Heart left ventricle (tissue), 16 donors: ENCODE data around the gene CLEC18C. TPM values are rescaled to one million over a fixed set of nuclear protein-coding genes. Genes with fewer than 3 reads are reported as not detected.
"Not testable (repeated sequence)": the region's sequence is repeated elsewhere in the genome, so short reads cannot be mapped to it uniquely, and the experiment has no call there.

ENCODE experiments used
- ATAC-seq, 4 donors: fragments of 200-7000 bp; cut with Tn5 transposase; one replicate each; pipeline ENCODE4 v1.9.1; 2020 to 2022; ENCODE audit warnings: moderate library complexity in 4 of 4, mild to moderate bottlenecking in 3 of 4, moderate number of reproducible peaks in 1 of 4
- DNase-seq, 5 donors: peaks; one replicate each; pipeline ENCODE4 v3.0.0-alpha.2; 2020
- H3K27ac ChIP-seq, 12 donors: fragments of 200-600 bp; sonication (generic) in 4 of 12; one replicate each; pipeline versions ENCODE4 v1.5.0 to v1.8.0; 2016 to 2022; ENCODE audit warnings: mild to moderate bottlenecking in 2 of 12
- H3K27me3 ChIP-seq, 9 donors: fragments of 200-600 bp; sonication (generic) in 2 of 9; one replicate each; pipeline versions ENCODE4 v1.5.1 to v1.8.0; 2016 to 2022; ENCODE audit warnings: mild to moderate bottlenecking in 3 of 9
- H3K36me3 ChIP-seq, 9 donors: fragments of 200-600 bp; sonication (generic) in 2 of 9; one replicate each; pipeline versions ENCODE4 v1.5.0 to v1.8.0; 2018 to 2022; ENCODE audit warnings: mild to moderate bottlenecking in 2 of 9
- H3K4me1 ChIP-seq, 12 donors: fragments of 200-600 bp; sonication (generic) in 4 of 12; one replicate each; pipeline versions ENCODE4 v1.5.0 to v1.8.0; 2016 to 2022; ENCODE audit warnings: mild to moderate bottlenecking in 3 of 12
- H3K4me3 ChIP-seq, 12 donors: fragments of 200-600 bp; sonication (generic) in 4 of 12; one replicate each; pipeline versions ENCODE4 v1.5.0 to v1.8.0; 2017 to 2022; ENCODE audit warnings: mild to moderate bottlenecking in 9 of 12, moderate library complexity in 4 of 12
- H3K9me3 ChIP-seq, 12 donors: fragments of 200-600 bp; sonication (generic) in 4 of 12; one replicate each; pipeline versions ENCODE4 v1.5.0 to v1.8.0; 2016 to 2022; ENCODE audit warnings: mild to moderate bottlenecking in 1 of 12
- WGBS, 4 donors: extraction: QIAGEN DNeasy Blood & Tissue Kit in 2 of 4; methylation state at CpG; one replicate each; pipeline versions ENCODE4 v1.1.5 to v1.1.7; 2013 to 2018; 5-methylcytosine and 5-hydroxymethylcytosine counted together
- intact Hi-C, 10 donors: fragments of 100-400 bp; cut with DNase I; formaldehyde crosslinking; loops; one replicate each; pipeline versions ENCODE4 v1.11.1 to v1.14.2; 2022
- long read RNA-seq, 3 donors: library from polyadenylated mRNA; unstranded; transcript quantifications; one replicate each; pipeline ENCODE4 v2.0.0, GENCODE V29; 2020 to 2021
- polyA plus RNA-seq, 2 donors: library from polyadenylated mRNA; stranded (reverse); fragments of 200-250 nt; gene quantifications; one replicate each; pipeline ENCODE4 v1.2.3, GENCODE V29; 2013
- total RNA-seq, 9 donors: library from RNA; depleted of rRNA in 2 of 9; stranded (reverse); fragments of >200 nt in 2 of 9; fragmentation: NEBNext Ultra II Directional in 3 of 9; extraction: Animal tissue kit (Norgen Biotek cat#: 25700) in 3 of 9; gene quantifications; one replicate each; pipeline versions ENCODE4 v1.1.0 to v1.2.4, GENCODE V29; 2016 to 2023
- donor health status: ischemic (EF 13 %, LVEDD 7.1; RV severe dilation, severe dysfunction).
- donor health status: healthy with polysubstance abuse.
- donor health status: DM: no; HTN: yes; CAD: no.
- donor health status: DM: no; HTN: no; CAD: no.
- donor health status: ischemic (EF 25% LVEDD 6.9; RV normal size, moderate dysfunction).
- donor health status: ischemic (EF 25% LVEDD 5.7; RV mildly dilated, moderate dysfunction).
- donor health status: healthy.
- donor health status: DM: yes; HTN: yes; CAD: no.
- donor health status: ischemic (EF 35%, LVEDD 5.7; RV mildly dilated, moderate dysfunction).
- donor health status: nonischemic (EF 11% LVEDD 7.7; RV severe dilation, severe dysfunction).
- donor health status: DM: yes; HTN: yes; CAD: no.
- donor health status: PGD.
- donor health status: ischemic (EF 29% LVEDD 5.4; RV normal size, mild dysfunction).
- donor health status: nonischemic (EF 23%, LVEDD 6.1; RV moderate dilation, normal function).

CLEC18C gene
- total RNA-seq (under 1 TPM in 5 of 9 donors, not detected in 4; 0.09 to 0.34 (median 0.13) TPM), polyA plus RNA-seq (under 1 TPM in 1 of 2 donors, not detected in 1; 0.15 TPM)
- long read RNA-seq, donor 1 = 0 reads
- long read RNA-seq, donor 2 = 0 reads
- long read RNA-seq, donor 3 = 0 reads

- H3K4me1 ChIP-seq, H3K36me3 ChIP-seq, ATAC-seq, DNase-seq, intact Hi-C loops, H3K27me3 ChIP-seq, H3K4me3 ChIP-seq, H3K9me3 ChIP-seq, H3K27ac ChIP-seq: not testable (repeated sequence)
- WGBS, 4 donors = 79 to 90% (median 84%) methylated on average over 8 to 18 of the region's 21 CpGs; no CpG with 5 or more reads in 1 of the 4 donors
These were observed at the start of gene CLEC18C for GRCh38 chr16:70173212-70173837. TSS of gene CLEC18C (plus strand) at chr16:70173787. CDS start at chr16:70174279, 492 bp downstream.

GRCh38 chr16:70123822-70124221 is 49.8 kb upstream of the CLEC18C start:
- H3K27me3 ChIP-seq, DNase-seq, intact Hi-C loops, H3K4me3 ChIP-seq, ATAC-seq, H3K27ac ChIP-seq, H3K4me1 ChIP-seq, H3K9me3 ChIP-seq: not testable (repeated sequence)
- peaks cover 0 to 75% (median 63%) of the 10 kb centered on the region in 9 donors for H3K36me3 ChIP-seq
- WGBS, 4 donors = 90 to 95% (median 92%) methylated on average over 14 of the region's 14 CpGs

GRCh38 chr16:70126226-70126625 is 47.4 kb upstream of the CLEC18C start:
- H3K4me1 ChIP-seq, DNase-seq, H3K4me3 ChIP-seq, H3K9me3 ChIP-seq, H3K27ac ChIP-seq, intact Hi-C loops, H3K27me3 ChIP-seq, ATAC-seq: not testable (repeated sequence)
- 92 to 95% (median 93%) methylated on average over 11 of the region's 11 CpGs for WGBS, 4 donors
- peaks cover 0 to 96% (median 81%) of the 10 kb centered on the region in 9 donors for H3K36me3 ChIP-seq

- peak in 2 of 5 donors; percentile 13 to 42 for DNase-seq
- WGBS, 4 donors = 53 to 64% (median 54%) methylated on average over 3 to 5 of the region's 5 CpGs
- H3K9me3 ChIP-seq, H3K4me3 ChIP-seq, H3K4me1 ChIP-seq, H3K27me3 ChIP-seq, intact Hi-C loops: not testable (repeated sequence)
- peak; percentile 53 to 90 (median 82) for ATAC-seq
- Histone ChIP-seq H3K36me3 (peaks cover 0 to 96% (median 83%) of the 10 kb centered on the region in 9 donors), H3K27ac (peak overlapping the region in 1 of 12 donors; percentile 33)
These were observed 45.9 kb upstream of the CLEC18C start for GRCh38 chr16:70127706-70128105.

- ATAC-seq = peak in 1 of 4 donors; percentile 3
- H3K9me3 ChIP-seq, DNase-seq, intact Hi-C loops, H3K27me3 ChIP-seq, H3K4me1 ChIP-seq, H3K4me3 ChIP-seq, H3K27ac ChIP-seq: not testable (repeated sequence)
- peaks cover 0 to 96% (median 85%) of the 10 kb centered on the region in 9 donors for H3K36me3 ChIP-seq
- WGBS, 4 donors = 90 to 96% (median 94%) methylated on average over 6 of the region's 10 CpGs; no CpG with 5 or more reads in 1 of the 4 donors
These were observed 44.7 kb upstream of the CLEC18C start for GRCh38 chr16:70128844-70129243.

GRCh38 chr16:70135796-70136195 is 37.8 kb upstream of the CLEC18C start:
- H3K4me1 ChIP-seq, H3K4me3 ChIP-seq, H3K9me3 ChIP-seq, H3K27me3 ChIP-seq, intact Hi-C loops, H3K27ac ChIP-seq, DNase-seq, ATAC-seq: not testable (repeated sequence)
- peaks cover 0 to 99% (median 98%) of the 10 kb centered on the region in 9 donors for H3K36me3 ChIP-seq
- 93 to 97% (median 97%) methylated on average over 8 of the region's 8 CpGs for WGBS, 4 donors

GRCh38 chr16:70136595-70136994 is 37.0 kb upstream of the CLEC18C start:
- H3K4me1 ChIP-seq, H3K4me3 ChIP-seq, ATAC-seq, intact Hi-C loops, H3K27ac ChIP-seq, H3K27me3 ChIP-seq, H3K9me3 ChIP-seq, DNase-seq: not testable (repeated sequence)
- 63 to 74% (median 67%) methylated on average over 2 of the region's 2 CpGs for WGBS, 4 donors
- peaks cover 0 to 100% (median 99%) of the 10 kb centered on the region in 9 donors for H3K36me3 ChIP-seq

GRCh38 chr16:70142739-70143138 is 30.8 kb upstream of the CLEC18C start:
- H3K4me1 ChIP-seq, H3K27me3 ChIP-seq, H3K27ac ChIP-seq, H3K4me3 ChIP-seq, H3K9me3 ChIP-seq, intact Hi-C loops, ATAC-seq: not testable (repeated sequence)
- DNase-seq = peak in 1 of 5 donors; percentile 19
- H3K36me3 ChIP-seq = peaks cover 3 to 83% (median 79%) of the 10 kb centered on the region in 9 donors
- WGBS, 4 donors = 94 to 97% (median 95%) methylated on average over 10 of the region's 10 CpGs

- H3K9me3 ChIP-seq, H3K4me1 ChIP-seq, H3K27me3 ChIP-seq, H3K27ac ChIP-seq, H3K4me3 ChIP-seq, intact Hi-C loops, ATAC-seq: not testable (repeated sequence)
- 79 to 89% (median 85%) methylated on average over 9 of the region's 9 CpGs for WGBS, 4 donors
- H3K36me3 ChIP-seq = peaks cover 3 to 83% (median 79%) of the 10 kb centered on the region in 9 donors
- peak in 1 of 5 donors; percentile 15 for DNase-seq
These were observed 30.2 kb upstream of the CLEC18C start for GRCh38 chr16:70143231-70143895.

- H3K36me3 ChIP-seq = peaks cover 12 to 82% (median 78%) of the 10 kb centered on the region in 9 donors
- intact Hi-C loops, H3K27ac ChIP-seq, H3K4me3 ChIP-seq, DNase-seq, ATAC-seq, H3K4me1 ChIP-seq, H3K9me3 ChIP-seq, H3K27me3 ChIP-seq: not testable (repeated sequence)
- 69 to 84% (median 75%) methylated on average over 4 to 11 of the region's 11 CpGs for WGBS, 4 donors
These were observed 25.7 kb upstream of the CLEC18C start for GRCh38 chr16:70147853-70148252.

GRCh38 chr16:70148453-70148852 is 25.1 kb upstream of the CLEC18C start:
- H3K27ac ChIP-seq, DNase-seq, H3K9me3 ChIP-seq, H3K4me1 ChIP-seq, intact Hi-C loops, H3K27me3 ChIP-seq, H3K4me3 ChIP-seq: not testable (repeated sequence)
- peak in 1 of 4 donors; percentile 5 for ATAC-seq
- WGBS, 4 donors = 93 to 96% (median 95%) methylated on average over 6 of the region's 6 CpGs
- H3K36me3 ChIP-seq = peaks cover 14 to 82% (median 78%) of the 10 kb centered on the region in 9 donors
